Neural cell (in vitro differentiated cells): Measurements from ENCODE around the gene KCTD11. TPM values are rescaled to one million over a fixed set of nuclear protein-coding genes. Genes with fewer than 3 reads are reported as not detected.

Experiments
- H2AFZ ChIP-seq: fragments of 200-600, 300-800 bp; sonication (generic), shearing (Covaris generic); 2 replicates; pipeline ENCODE4 v1.6.0; 2014; ENCODE audit warnings: low read depth, mild to moderate bottlenecking, antibody characterized with exemption, low read length, moderate library complexity
- H3F3A ChIP-seq: fragments of 200-600 bp; shearing (Covaris generic); 2 replicates; pipeline ENCODE4 v1.6.1; 2016; ENCODE audit warnings: mild to moderate bottlenecking, moderate library complexity, mixed read lengths, antibody characterized with exemption, low read length; ENCODE audit not compliant: insufficient read depth, poor library complexity, severe bottlenecking
- H3K27ac ChIP-seq: fragments of 200-600, 300-800 bp; sonication (generic), shearing (Covaris generic); 2 replicates; pipeline ENCODE4 v1.5.1; 2014; ENCODE audit warnings: mild to moderate bottlenecking, low read length, moderate library complexity
- H3K27me3 ChIP-seq: fragments of 300-800, 200-600 bp; sonication (generic), shearing (Covaris generic); 2 replicates; pipeline ENCODE4 v1.6.0; 2014; ENCODE audit warnings: mild to moderate bottlenecking, low read depth, low read length, moderate library complexity; ENCODE audit not compliant: insufficient read depth
- H3K36me3 ChIP-seq: fragments of 300-800, 200-600 bp; sonication (generic), shearing (Covaris generic); 2 replicates; pipeline ENCODE4 v1.5.1; 2014; ENCODE audit warnings: mild to moderate bottlenecking, antibody characterized with exemption, low read length, moderate library complexity; ENCODE audit not compliant: insufficient read depth
- H3K4me2 ChIP-seq: fragments of 300-800, 200-600 bp; sonication (generic), shearing (Covaris generic); 2 replicates; pipeline ENCODE4 v1.6.0; 2014; ENCODE audit warnings: mild to moderate bottlenecking, low read length
- H3K4me3 ChIP-seq: fragments of 300-800, 200-600 bp; sonication (generic), shearing (Covaris generic); 2 replicates; pipeline ENCODE4 v1.5.1; 2014; ENCODE audit warnings: mild to moderate bottlenecking, low read length, moderate library complexity
- H3K79me2 ChIP-seq: fragments of 200-600 bp; shearing (Covaris generic); replicated peaks from 2 replicates; pipeline ENCODE4 v1.6.0; 2014; ENCODE audit warnings: mild to moderate bottlenecking, low read length, moderate library complexity; ENCODE audit not compliant: insufficient read depth
- H3K9ac ChIP-seq: fragments of 300-800, 200-600 bp; sonication (generic), shearing (Covaris generic); 2 replicates; pipeline ENCODE4 v1.6.1; 2016; ENCODE audit warnings: mild to moderate bottlenecking, low read length, mixed read lengths
- H3K9me2 ChIP-seq: fragments of 200-600 bp; shearing (Covaris generic); 2 replicates; pipeline ENCODE4 v1.6.1; 2016; ENCODE audit warnings: mild to moderate bottlenecking, low read length, mixed read lengths; ENCODE audit not compliant: insufficient read depth
- H3K9me3 ChIP-seq: fragments of 200-600, 300-800 bp; sonication (generic), shearing (Covaris generic); 2 replicates; pipeline ENCODE4 v1.6.1; 2016; ENCODE audit warnings: mild to moderate bottlenecking, mixed run types, low read length, moderate library complexity, mixed read lengths
- H4K20me1 ChIP-seq: fragments of 200-600 bp; shearing (Covaris generic); 2 replicates; pipeline ENCODE4 v1.6.1; 2016; ENCODE audit warnings: mild to moderate bottlenecking, mixed run types; ENCODE audit not compliant: insufficient read depth
- EP300 ChIP-seq: fragments of 450-650 bp; conservative IDR thresholded peaks from 2 replicates; pipeline ENCODE4 v1.6.1; 2014; ENCODE audit warnings: antibody characterized with exemption, mild to moderate bottlenecking, moderate library complexity; ENCODE audit not compliant: poor library complexity, severe bottlenecking
- EZH2 ChIP-seq: fragments of 200-600, 300-800 bp; shearing (Covaris generic), sonication (generic); IDR thresholded peaks from 2 replicates; pipeline ENCODE4 v1.6.1; 2014; ENCODE audit warnings: antibody characterized with exemption, low read length, borderline replicate concordance, mild to moderate bottlenecking; ENCODE audit not compliant: insufficient read depth, poor library complexity, severe bottlenecking
- MXI1 ChIP-seq: fragments of 450-650 bp; conservative IDR thresholded peaks from 2 replicates; pipeline ENCODE4 v1.6.1; 2014; ENCODE audit warnings: antibody characterized with exemption, mild to moderate bottlenecking; ENCODE audit not compliant: poor library complexity, severe bottlenecking
- POLR2AphosphoS5 ChIP-seq: IDR thresholded peaks from 2 replicates; pipeline ENCODE4 v1.6.1; 2012
- RAD21 ChIP-seq: fragments of 450-650 bp; conservative IDR thresholded peaks from 2 replicates; pipeline ENCODE4 v1.6.1; 2014; ENCODE audit warnings: antibody characterized with exemption, mild to moderate bottlenecking, moderate library complexity
- SMC3 ChIP-seq: fragments of 450-650 bp; conservative IDR thresholded peaks from 2 replicates; pipeline ENCODE4 v1.6.1; 2014; ENCODE audit warnings: antibody characterized with exemption, mild to moderate bottlenecking, moderate library complexity; ENCODE audit not compliant: poor library complexity
- TAF1 ChIP-seq: IDR thresholded peaks from 2 replicates; pipeline ENCODE4 v1.6.1; 2012; ENCODE audit warnings: low read depth
- polyA plus RNA-seq: library from polyadenylated mRNA; depleted of rRNA; stranded (reverse); fragments of >200 nt; gene quantifications from 2 replicates; pipeline ENCODE4 v1.2.3, GENCODE V29; 2014
- TF ChIP-seq, protein P1 (sequence below): fragments of 450-650 bp; IDR thresholded peaks from 2 replicates; pipeline ENCODE4 v1.5.1; 2014; ENCODE audit warnings: antibody characterized with exemption, mild to moderate bottlenecking, moderate library complexity; ENCODE audit not compliant: poor library complexity, severe bottlenecking
- TF ChIP-seq, protein P2 (sequence below): IDR thresholded peaks from 2 replicates; pipeline ENCODE4 v1.6.1; 2012; ENCODE audit warnings: borderline replicate concordance

Gene KCTD11
- polyA plus RNA-seq, 1 donor from 2014 or later = 2.8 TPM

DNA sequence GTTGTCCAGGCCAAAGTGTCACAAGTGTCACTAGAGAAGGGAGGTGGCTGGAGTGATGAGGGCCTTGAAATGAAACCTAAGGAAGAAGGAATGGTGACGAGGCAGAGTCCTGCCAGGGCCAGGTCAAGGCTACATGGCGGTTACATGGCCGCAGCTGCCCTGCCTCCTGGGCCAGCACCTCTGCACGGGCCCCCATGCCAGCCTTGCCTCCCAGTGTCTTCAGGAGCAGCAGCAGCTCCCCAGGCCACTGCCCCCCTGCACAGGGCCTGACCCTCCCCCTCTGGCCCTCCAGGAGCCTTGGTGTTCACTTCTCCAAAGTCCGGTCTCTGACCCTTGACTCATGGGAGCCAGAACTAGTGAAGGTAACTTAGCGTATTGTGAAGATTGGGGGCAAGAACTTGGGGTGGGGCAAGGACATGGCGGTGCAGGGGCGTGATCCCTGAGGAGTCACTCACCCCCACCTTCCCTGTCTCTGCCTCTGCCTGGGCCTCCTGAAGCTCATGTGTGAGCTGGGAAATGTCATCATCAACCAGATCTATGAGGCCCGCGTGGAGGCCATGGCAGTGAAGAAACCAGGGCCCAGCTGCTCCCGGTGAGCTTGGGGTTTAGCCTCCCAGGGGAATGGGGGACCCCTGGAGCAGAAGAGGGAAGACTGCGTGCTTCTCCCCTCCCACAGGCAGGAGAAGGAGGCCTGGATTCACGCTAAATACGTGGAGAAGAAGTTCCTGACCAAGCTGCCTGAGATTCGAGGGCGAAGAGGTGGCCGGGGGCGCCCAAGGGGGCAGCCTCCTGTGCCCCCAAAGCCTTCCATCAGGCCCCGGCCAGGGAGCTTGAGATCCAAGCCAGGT is 4.1 kb upstream of the KCTD11 start:
- H4K20me1 ChIP-seq = no peaks in the 10 kb centered on the region
- H3K9me2 ChIP-seq = no peaks in the 10 kb centered on the region
- H3F3A ChIP-seq = no peaks in the 10 kb centered on the region
- H2AFZ ChIP-seq = no peak overlapping the region
- H3K4me2 ChIP-seq = no peak overlapping the region
- H3K27ac ChIP-seq = no peak overlapping the region
- H3K9ac ChIP-seq = no peak overlapping the region
- H3K4me3 ChIP-seq = no peak overlapping the region
- TF ChIP-seq, protein P1, sequence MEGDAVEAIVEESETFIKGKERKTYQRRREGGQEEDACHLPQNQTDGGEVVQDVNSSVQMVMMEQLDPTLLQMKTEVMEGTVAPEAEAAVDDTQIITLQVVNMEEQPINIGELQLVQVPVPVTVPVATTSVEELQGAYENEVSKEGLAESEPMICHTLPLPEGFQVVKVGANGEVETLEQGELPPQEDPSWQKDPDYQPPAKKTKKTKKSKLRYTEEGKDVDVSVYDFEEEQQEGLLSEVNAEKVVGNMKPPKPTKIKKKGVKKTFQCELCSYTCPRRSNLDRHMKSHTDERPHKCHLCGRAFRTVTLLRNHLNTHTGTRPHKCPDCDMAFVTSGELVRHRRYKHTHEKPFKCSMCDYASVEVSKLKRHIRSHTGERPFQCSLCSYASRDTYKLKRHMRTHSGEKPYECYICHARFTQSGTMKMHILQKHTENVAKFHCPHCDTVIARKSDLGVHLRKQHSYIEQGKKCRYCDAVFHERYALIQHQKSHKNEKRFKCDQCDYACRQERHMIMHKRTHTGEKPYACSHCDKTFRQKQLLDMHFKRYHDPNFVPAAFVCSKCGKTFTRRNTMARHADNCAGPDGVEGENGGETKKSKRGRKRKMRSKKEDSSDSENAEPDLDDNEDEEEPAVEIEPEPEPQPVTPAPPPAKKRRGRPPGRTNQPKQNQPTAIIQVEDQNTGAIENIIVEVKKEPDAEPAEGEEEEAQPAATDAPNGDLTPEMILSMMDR = no peak
- TF ChIP-seq TAF1 = no peak
- TF ChIP-seq RAD21 = no peak
- TF ChIP-seq EP300 = no peak
- TF ChIP-seq EZH2 = no peak
- no peak for TF ChIP-seq POLR2AphosphoS5
- no peak for TF ChIP-seq SMC3
- TF ChIP-seq, protein P2, sequence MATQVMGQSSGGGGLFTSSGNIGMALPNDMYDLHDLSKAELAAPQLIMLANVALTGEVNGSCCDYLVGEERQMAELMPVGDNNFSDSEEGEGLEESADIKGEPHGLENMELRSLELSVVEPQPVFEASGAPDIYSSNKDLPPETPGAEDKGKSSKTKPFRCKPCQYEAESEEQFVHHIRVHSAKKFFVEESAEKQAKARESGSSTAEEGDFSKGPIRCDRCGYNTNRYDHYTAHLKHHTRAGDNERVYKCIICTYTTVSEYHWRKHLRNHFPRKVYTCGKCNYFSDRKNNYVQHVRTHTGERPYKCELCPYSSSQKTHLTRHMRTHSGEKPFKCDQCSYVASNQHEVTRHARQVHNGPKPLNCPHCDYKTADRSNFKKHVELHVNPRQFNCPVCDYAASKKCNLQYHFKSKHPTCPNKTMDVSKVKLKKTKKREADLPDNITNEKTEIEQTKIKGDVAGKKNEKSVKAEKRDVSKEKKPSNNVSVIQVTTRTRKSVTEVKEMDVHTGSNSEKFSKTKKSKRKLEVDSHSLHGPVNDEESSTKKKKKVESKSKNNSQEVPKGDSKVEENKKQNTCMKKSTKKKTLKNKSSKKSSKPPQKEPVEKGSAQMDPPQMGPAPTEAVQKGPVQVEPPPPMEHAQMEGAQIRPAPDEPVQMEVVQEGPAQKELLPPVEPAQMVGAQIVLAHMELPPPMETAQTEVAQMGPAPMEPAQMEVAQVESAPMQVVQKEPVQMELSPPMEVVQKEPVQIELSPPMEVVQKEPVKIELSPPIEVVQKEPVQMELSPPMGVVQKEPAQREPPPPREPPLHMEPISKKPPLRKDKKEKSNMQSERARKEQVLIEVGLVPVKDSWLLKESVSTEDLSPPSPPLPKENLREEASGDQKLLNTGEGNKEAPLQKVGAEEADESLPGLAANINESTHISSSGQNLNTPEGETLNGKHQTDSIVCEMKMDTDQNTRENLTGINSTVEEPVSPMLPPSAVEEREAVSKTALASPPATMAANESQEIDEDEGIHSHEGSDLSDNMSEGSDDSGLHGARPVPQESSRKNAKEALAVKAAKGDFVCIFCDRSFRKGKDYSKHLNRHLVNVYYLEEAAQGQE = no peak
- TF ChIP-seq MXI1 = no peak
- H3K79me2 ChIP-seq = peaks cover 3% of the 10 kb centered on the region
- no peaks in the 10 kb centered on the region for H3K9me3 ChIP-seq
- no peaks in the 10 kb centered on the region for H3K27me3 ChIP-seq
- no peaks in the 10 kb centered on the region for H3K36me3 ChIP-seq

DNA sequence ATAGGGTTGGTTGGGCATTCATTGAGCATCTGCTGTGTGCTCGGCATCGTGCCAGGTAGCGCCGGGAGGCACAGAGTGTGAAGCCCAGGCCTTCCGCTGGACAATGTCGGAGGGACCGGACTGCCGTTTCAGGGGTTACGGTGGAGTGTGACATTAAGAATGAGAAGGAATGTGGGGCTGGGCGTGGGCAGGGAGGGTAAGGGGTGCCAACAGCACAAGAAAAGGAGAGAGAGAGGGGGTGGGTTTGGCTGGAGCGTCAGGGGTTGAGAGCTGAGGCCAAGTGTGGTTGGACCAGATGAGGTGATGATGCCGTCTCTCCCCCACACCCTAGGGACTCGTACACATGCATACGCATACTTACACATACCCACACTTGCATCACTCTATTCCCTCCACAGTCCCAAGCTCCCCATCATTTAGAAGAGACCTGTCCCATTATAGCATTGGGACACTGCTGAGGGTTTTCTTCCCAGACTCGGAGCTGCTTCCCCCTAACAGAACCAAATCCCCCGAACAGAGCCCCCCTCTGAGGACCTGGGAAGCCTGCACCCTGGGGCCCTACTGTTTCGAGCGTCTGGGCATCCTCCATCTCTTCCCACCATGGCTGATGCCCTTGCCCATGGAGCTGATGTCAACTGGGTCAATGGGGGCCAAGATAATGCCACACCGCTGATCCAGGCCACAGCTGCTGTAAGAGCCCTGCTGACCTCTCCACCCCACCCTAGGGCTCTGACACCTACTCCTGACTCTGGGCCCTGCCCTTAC is 3.3 kb upstream of the KCTD11 start:
- Histone ChIP-seq H3K4me3 (no peak overlapping the region), H3K79me2 (peaks cover 3% of the 10 kb centered on the region), H3K9me2 (no peaks in the 10 kb centered on the region), H3K9ac (no peak overlapping the region), H3F3A (no peaks in the 10 kb centered on the region), H2AFZ (no peak overlapping the region), H3K27ac (no peak overlapping the region), H4K20me1 (no peaks in the 10 kb centered on the region), H3K27me3 (no peaks in the 10 kb centered on the region), H3K4me2 (no peak overlapping the region), H3K9me3 (no peaks in the 10 kb centered on the region), H3K36me3 (no peaks in the 10 kb centered on the region)
- no peak for TF ChIP-seq EP300
- no peak for TF ChIP-seq TAF1
- no peak for TF ChIP-seq RAD21
- TF ChIP-seq EZH2 = no peak
- TF ChIP-seq, protein P1 = no peak
- TF ChIP-seq MXI1 = no peak
- TF ChIP-seq, protein P2 = no peak
